GM18951 (cell line): ENCODE data around the gene TNIK.

ENCODE experiments used
- POLR2A ChIP-seq: IDR thresholded peaks from 4 replicates; pipeline ENCODE4 v1.6.1; 2011; ENCODE audit warnings: mild to moderate bottlenecking; ENCODE audit not compliant: insufficient read length, insufficient read depth; ENCODE audit errors: extremely low read depth
- in situ Hi-C: fragments of 300-500 bp; cut with MboI; formaldehyde crosslinking; loops from one replicate; pipeline ENCODE4 v1.12.0; 2022; ENCODE audit warnings: low sequenced_read_pairs, mixed read lengths, inconsistent platforms; ENCODE audit not compliant: unreplicated experiment

Gene TNIK

GRCh38 chr3:171461525-171461917 lies 1.3 kb upstream of the TNIK start:
- no peak for TF ChIP-seq POLR2A
- in situ Hi-C loops: no loop called here

- peak; percentile 60 for TF ChIP-seq POLR2A
- in situ Hi-C loops: no loop called here
Measured at GRCh38 chr3:171460725-171461524, 720 bp upstream of the TNIK start.

GRCh38 chr3:171459137-171459941 lies 866 bp downstream of the TNIK start:
- in situ Hi-C loops: no loop called here
- peak; percentile 16 for TF ChIP-seq POLR2A

- no peak for TF ChIP-seq POLR2A
- in situ Hi-C loops: no loop called here
Measured at GRCh38 chr3:171458864-171459136, 1.4 kb downstream of the TNIK start.

GRCh38 chr3:171458071-171458863 lies 1.9 kb downstream of the TNIK start:
- TF ChIP-seq POLR2A: no peak
- in situ Hi-C loops: no loop called here

- no peak for TF ChIP-seq POLR2A
Measured at GRCh38 chr3:171457607-171458061, 2.6 kb downstream of the TNIK start.

GRCh38 chr3:171456765-171457606 lies 3.2 kb downstream of the TNIK start:
- in situ Hi-C loops: no loop called here
- TF ChIP-seq POLR2A: no peak

More at GRCh38 chr3:171457607-171458061, 2.6 kb downstream of the TNIK start:
- in situ Hi-C loops: no loop called here

GRCh38 chr3:171455603-171456550 lies 4.3 kb downstream of the TNIK start:
- TF ChIP-seq POLR2A: no peak
- in situ Hi-C loops: no loop called here

- no peak for TF ChIP-seq POLR2A
- in situ Hi-C loops: no loop called here
Measured at GRCh38 chr3:171454041-171454440, 6.2 kb downstream of the TNIK start.

GRCh38 chr3:171453180-171453886 lies 6.9 kb downstream of the TNIK start:
- TF ChIP-seq POLR2A: no peak
- in situ Hi-C loops: no loop called here

- no peak for TF ChIP-seq POLR2A
- in situ Hi-C loops: no loop called here
Measured at GRCh38 chr3:171452328-171452727, 7.9 kb downstream of the TNIK start.
